ENCODE results near the gene SPTBN5.

SPTBN5 gene

DNA sequence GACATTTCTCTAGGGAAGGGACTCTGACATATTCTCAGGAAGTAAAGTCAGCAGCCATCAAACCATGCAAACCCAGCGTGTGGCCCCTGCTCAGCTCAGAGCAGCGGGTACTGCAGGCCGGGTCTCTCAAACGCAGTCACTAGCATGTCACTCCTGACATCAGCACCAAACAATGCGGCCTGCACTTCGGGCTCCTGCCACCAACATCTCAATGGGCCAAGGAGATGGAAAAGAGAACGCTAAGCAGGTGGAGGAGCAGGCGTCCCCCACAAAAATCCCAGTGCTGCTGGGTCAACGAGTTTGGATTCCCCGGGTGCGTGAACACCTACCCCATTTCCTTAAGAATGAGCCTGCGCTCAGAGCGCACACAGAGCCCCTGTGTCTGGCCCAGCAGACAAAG is 9.9 kb upstream of the SPTBN5 start:
- no peak for DNase-seq (ENCODE audit: low read depth)

DNA sequence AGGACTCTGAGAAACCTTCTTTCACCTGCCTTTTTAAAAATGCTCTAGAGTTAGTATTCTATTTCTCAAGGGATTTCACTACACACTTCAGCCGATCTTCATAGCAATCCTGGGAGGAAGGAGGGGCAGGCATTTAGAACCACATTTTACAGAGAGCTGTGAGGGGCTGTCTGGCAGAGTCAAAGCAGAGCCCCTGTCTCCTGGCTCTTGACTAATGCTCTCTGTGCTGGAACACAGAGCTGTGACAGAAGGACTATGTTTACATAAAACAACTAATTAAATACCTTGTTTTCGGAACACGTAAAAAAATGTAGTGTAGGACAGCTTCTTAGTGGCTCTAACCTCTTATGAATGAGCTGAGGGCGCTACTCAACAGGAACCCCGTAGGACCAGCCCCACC is 7.6 kb upstream of the SPTBN5 start:
- no peak for DNase-seq (ENCODE audit: low read depth)

DNA sequence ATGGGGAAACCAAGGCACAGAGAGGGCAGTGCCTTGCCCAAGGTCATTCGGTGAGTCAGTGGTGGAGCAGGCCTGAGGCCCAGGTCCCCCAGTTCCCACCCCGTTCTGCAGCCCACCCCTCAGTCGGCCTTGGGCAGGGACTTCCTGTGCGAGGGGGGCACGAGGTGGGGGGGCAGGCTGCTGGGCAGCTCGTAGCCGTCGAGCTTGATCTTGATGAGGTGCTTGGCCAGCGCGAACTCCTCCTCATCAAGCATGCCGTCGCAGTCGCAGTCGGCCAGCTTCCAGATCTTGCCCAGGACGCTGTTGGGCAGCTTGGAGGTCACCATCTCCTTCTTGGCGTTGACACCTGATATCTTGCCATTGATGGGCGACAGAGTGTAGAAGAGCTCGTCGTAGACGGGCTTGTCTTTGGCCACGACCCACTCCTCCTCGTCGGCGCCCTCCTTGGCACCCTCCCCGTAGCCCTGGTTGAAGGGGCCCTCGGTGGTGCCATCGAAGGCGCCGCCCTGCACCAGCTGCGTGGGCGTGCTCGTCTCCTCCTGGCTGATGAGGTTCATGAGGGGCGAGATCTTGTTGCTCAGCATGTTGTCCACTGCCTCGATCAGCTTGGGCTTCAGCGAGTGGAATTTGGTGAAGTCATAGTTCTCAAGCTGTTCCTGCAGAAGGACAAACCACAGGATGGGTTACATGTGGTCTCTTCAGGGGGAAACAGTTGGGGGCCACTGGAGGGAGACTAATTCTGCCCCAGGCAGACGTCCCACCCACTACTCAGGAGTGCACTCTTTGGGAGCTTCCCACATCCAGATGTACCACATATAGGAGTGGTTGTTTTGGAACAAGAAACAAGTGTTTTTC is 6.9 kb upstream of the SPTBN5 start:
- DNase-seq (ENCODE audit: low read depth), result no peak

DNA sequence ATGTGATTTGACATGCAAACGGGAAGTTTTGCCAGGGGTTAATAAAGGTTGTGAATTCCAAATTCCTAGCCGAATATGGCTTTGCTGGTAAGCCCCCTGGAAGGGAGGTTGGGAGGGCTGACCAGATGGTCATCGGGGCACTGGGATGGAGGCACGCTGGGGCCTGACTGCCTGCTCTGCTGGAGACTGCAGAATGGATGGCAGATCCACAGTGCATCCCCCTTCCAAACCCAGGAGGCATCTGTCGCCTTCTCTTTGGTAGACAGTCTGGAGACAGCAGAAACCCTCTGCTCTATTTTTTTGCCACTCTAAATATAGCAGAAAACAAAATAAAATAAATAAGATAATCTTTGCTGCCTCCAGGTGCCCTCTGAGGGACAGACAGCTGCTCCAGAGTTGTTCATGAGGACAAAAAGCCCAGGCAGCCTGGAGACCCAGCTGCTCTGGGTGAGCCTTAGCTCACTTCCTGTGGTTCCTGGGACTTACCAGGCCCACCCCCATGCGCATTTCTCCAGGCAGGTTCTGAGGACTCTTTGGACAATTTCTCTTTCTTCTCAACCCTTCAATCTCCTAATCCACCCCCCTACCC is 6.1 kb upstream of the SPTBN5 start:
- DNase-seq (ENCODE audit: low read depth), result no peak

DNA sequence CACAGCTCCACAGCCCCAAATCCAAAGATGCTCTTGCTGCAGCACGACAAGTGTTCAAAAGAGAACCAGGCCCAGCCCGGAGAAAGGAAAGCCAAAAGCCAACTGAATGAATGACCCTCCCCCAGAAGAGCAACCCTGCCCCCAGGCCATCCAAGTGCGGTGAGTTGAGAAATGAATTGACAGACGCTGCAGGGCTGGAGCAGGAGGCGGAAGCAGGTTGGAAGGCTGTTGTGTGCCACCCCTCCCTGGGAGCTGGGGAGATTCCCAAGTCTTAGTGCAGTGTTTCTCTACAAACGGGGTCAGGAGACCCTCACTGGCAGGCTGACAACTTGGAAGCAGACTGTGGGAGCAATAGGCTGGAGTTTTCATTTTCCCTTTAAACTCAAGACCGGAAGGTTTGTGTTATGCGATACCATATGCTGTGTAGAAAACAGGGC is 3.5 kb upstream of the SPTBN5 start:
- DNase-seq (ENCODE audit: low read depth), result no peak

DNA sequence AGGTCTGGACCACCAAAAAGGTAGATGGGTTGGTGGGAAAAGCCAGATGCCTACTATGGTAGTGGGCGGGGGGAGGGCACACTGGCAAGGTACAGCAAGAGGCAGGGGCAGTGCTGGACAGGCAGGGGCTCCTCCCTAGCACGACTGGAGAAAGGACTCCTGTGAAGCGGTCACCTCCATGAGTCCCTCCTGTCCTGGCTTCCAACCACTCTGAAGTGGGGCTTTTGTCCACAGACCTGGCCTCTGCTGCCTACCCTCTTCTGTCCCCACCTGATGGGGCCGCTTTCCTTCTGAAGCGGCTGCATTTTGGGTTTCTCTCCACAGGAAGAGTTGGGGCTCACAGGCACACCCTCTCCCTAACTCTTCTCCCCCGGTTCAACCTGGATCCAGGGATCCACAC is 2.7 kb upstream of the SPTBN5 start:
- DNase-seq (ENCODE audit: low read depth), result no peak

DNA sequence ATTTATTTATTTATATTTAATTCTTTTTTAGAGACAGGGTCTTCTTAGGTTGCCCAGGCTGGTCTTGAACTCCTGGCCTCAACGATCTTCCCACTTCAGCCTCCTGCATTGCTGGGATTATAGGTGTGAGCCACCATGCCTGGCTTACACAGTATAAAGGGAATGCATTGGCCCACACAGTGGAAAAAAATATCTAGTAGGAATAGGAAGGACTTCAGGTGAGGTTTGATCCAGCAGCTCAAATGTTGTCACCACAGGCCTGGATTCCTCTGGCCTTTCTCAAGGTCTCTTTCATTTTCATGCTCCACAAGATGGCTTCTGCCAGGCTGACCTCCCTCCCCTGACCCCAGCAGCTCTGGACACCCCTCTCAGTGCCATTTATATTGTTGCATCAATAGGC is 2.1 kb upstream of the SPTBN5 start:
- no peak for DNase-seq (ENCODE audit: low read depth)

DNA sequence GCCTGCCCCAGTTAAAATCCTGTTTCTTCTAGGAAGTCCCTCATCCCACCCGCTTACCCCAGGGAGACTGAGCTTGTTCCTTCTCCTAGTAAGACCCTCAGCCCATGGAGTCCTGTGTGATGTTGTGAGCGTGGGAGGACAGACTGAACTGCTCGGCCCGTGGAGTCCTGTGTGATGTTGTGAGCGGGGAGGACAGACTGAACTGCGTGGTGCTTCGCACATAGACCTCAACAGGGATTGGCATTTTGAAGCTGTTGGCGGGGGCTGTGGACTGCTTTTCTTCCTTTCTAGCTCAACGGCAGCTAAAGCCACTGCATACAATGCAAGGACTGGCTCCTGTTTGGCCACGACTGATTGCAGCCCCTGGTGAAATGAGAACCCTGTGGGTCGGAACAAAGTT is 1.6 kb upstream of the SPTBN5 start:
- DNase-seq (ENCODE audit: low read depth), result no peak

DNA sequence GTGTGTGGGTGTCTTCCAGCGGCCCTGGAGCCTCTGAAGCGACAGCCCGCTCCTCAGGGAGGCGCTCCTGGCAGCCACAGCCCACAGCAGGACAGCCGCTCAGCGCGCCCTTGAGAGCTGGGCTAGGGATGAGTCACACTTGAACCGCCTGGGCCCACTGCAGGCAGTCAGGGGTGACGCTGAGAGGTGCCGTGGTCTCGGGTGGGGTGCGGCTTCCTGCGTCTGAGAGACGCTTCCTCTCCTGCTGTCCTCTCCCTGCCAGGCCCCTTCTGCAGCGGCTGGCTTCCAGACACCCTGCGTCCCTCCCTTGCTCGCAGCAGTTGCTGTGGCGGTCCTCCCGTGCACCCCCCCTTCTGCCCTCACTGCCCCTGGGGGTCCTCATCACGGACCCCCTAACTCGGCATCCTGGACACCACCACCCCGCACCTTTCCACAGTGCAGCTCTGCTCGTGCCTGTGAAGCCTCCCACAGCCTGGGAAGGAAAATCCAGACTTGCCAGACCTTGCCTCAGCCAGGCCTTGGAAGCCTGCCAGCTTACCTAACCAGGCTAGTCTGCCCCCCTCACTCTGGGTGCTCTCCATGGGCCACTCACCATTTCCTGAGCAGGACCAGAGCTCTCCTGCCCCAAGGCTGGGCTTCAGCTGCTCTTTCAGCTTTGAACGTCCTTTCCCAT is 1.1 kb upstream of the SPTBN5 start:
- DNase-seq (ENCODE audit: low read depth), result peak; percentile 72

DNA sequence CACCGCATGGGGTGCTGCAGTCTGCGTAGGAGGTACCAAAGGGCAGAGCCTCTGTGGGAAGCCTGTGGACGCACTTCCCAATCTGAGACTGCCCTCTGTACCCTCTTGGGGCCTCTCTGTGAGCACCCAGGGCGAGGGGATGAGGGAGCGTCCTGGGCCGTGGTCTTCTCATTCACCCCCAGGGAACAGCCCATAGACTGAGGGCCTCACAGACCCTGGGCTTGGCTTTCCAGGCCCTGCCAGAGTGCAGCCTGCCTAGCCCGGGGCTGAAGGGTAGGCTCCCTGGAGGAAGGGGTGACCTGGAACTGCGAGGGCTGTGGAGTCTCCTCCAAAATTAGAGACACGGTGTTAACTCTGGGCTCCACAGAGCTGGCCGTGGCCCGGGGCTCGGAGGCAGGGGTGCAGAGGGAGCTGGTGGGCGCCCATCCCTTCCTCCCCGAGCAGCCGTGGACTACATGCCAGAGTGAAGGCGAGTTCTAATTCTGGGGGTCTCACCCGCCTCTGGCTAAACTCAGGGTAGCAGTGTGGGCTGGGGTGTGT is 468 bp upstream of the SPTBN5 start:
- DNase-seq (ENCODE audit: low read depth), result no peak

DNA sequence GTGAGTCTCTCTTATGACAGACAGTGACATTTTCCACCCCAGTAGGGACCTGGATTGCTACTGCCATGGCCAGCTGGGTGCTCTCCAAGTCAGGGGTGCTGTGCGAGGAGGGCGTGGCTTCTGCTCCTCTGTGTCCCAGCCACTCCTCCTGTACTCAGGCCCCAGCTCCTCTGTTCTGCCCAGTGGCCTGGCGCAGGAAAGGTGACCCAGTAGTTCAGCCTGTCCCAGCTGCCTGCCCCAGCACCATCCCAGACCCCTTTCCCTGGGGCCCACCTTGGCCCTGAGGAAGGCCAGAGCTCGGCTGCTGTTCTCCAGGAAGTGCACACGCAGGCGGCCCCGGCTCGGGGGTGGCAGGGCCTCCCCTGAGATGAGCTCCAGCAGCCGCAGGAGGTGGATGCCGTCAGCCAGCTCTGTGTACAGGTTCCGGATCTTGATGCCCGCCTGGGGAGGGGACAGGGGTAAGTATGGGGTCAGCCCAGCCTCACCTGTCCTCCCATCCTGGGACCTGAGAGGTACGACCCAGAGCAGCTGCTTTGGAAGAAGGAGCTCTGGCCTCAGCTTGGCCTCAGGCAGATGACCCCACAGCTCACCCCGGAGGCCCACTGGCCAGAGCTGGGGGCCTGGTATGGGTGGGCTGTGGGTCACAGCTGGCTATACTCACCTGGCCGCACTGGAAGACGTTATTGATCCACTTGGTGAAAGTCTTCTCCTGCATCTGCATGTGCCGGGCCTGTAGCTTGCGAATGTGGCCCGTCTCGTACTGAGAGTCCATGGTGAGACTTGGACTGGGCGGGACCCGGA is 1.0 kb downstream of the SPTBN5 start:
- no peak for DNase-seq (ENCODE audit: low read depth)

DNA sequence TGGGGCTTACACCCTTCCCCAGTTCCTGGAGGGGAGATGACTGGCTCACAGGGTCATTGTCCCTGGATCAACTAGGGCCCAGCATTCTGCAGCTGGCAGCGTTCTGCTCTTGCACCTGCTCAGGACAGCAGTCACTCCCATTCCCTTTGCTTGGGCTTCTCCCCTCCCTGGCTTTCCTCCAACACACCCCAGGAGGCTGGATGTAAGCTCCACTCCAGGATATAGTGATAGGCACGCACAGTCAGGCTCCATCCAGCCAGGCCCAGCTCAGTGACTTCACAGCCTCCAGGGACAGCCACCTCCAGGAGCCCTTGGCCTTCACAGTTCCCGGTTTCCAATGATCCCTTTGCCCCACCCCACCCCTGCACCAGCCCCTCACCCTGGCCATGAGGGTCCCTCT is 1.9 kb downstream of the SPTBN5 start:
- DNase-seq (ENCODE audit: low read depth), result no peak

DNA sequence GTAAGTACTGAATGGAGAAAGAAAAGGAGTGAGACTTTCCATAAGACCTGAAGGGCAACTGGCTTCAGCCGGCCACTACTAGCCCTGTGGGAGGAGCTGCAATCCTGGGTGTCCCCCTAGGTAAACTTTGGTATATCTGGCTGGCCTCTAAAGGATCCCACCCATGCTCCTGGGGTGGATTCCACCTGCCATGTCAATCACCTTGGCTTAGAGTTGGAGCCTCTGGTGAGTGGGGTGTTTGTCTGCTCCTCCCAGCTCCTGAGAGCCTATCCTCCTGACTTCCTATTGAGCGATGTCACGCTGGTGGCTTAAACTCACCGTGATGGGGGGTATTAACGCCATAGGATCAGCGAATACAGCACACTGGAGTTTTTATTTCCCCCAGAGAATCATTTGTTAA is 2.6 kb downstream of the SPTBN5 start:
- no peak for DNase-seq (ENCODE audit: low read depth)

DNA sequence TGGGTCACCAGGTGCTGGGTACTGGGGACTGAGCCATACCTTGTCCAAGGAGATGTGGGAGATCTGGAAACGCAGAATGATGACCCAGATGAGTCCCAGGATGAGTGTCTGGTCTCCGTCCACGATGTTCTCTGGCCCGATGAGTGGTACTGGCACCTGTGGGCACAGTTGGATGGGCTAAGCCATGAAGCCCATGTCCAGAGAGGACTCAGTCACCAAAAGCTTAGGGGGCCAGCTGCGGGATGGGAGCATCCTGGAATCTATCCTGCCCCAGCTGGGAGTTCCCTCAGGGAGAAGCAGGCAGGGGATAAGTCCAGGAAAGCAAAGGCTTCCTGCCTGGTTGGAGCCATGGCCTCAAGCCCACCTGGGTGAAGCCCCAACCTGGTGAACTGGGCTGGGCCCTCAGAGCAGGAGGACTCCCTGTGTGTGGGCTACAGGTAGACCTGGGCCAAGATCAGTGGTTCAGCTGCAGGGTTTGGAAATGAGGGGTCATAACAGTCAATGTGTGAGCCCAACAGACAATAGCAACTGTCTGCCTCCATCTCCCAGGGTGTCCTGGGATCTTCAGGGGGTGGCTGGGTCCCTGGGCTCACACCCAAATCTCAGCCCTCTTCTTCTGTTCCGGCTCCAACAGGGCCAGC is 3.7 kb downstream of the SPTBN5 start:
- no peak for DNase-seq (ENCODE audit: low read depth)

DNA sequence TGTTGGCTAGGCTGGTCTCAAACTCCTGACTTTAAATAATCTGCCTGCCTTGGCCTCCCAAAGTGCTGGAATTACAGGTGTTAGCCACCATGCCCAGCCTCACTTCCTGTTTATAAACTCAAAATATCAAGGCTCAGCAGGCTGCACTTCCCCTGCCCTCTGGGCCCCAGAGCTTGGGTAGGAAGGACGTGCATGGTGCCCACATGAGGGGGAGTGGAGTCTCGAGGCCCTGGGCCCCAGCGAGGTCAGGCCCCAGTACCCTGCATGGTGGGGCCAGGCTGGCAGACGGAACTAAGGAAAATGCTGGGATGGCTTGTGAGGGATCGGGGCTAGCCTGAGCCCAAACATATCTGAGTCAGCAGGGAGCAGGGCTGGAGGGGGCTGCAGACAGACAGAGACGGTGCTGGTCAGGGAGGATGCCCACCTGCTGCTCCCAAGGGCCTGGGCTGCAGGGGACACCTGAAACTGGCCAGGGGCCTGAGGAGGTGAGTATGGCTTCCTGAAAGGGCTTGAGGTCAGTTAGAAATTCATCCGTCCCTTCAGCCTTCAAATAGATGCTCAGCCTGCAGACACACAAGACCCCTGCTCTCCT is 5.1 kb downstream of the SPTBN5 start:
- DNase-seq (ENCODE audit: low read depth), result no peak

DNA sequence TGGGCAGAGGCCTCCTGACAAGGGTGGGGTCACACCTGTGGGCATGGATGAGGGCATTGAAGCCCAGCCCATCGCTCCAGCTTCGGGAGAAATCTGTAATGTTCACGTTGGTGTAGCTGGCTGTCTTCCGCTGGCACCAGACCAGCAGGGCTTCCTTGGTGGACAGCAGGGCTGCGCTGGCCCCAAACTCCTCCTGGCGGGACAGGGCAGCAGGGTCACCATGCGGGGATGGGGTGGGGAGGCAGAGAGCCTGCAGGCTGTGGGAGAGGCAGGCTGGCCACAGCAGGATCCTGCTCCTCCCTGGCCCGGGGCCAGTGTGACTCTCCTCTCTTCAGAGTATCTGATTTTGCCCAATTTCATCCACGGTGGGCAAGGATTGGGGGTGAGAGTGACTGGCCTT is 6.0 kb downstream of the SPTBN5 start:
- DNase-seq (ENCODE audit: low read depth), result no peak

DNA sequence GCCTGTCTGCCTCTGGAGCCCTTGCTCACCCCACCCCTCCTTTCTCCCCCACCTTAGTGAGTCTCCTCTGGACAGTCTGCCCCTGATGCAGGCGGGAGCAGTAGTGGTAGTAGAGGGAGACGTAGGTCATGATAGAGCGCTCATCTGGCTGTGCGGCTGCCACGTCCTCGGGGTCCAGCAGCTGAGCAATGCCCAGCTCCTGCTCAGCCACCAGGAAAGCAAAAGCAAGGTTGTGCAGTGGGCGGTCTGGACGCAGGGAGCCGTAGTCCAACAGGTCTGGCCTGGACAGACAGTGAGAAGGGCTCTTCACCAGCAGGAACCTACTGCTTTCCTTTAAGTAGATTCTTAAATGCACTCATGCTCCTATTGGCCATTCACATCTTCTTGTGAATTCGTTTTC is 6.7 kb downstream of the SPTBN5 start:
- no peak for DNase-seq (ENCODE audit: low read depth)

DNA sequence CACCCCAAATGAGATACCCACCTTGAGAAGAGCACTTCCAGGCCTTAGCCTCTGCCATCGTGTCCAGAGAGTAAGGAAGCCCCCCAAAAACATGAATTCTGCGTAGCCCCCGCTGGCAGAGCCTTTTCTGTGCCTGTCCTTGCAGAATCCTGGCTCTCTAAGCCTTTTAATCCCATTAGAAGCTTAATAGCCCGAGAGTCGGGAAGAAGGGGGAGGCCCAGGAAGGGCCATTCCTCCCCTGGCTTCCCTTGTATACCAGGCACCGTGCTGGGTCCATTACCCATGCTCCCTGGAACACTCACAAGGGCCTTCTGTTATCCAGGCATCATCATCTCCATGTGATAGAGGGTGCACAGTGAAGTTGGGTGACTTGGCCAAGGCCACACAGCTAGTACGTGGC is 7.1 kb downstream of the SPTBN5 start:
- no peak for DNase-seq (ENCODE audit: low read depth)

DNA sequence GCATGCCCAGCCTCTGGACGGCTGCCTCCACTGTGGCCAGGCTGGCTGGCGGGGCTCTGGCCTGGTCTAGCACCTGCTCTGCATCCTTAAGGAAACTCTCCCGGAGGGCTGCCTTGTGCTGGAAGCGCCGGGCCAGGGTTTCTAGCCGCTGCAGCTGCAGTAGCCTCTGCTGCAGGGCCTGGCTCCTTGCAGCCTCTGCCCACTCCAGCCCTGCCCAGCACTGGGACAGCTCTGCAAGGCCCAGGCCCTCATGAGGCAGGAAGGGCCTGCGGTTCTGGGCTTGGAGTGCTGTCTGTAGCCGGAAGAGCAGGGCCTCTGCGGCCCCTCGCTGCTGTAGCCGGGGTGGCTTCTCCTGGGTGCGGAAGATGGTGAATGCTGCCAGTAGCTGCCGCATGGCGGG is 8.0 kb downstream of the SPTBN5 start:
- no peak for DNase-seq (ENCODE audit: low read depth)

DNA sequence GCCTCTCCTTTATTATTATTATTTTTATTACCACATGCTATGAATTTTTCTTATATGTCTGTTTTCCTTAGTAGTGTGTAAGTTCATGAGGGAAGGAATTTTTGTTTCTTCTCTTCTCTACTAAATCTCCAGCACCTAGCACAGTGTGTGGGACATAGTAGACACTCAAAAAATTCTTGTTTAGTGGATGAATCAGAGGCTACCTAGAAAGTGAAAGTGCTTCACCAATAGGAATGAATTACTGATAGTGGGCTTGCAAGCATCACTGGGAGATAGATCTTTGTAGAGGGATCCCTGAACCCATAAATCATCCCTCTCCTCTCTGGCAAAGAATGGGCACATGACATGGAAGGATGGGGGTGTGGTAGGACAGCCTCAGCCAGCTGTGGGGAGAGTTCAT is 8.5 kb downstream of the SPTBN5 start:
- DNase-seq (ENCODE audit: low read depth), result no peak

DNA sequence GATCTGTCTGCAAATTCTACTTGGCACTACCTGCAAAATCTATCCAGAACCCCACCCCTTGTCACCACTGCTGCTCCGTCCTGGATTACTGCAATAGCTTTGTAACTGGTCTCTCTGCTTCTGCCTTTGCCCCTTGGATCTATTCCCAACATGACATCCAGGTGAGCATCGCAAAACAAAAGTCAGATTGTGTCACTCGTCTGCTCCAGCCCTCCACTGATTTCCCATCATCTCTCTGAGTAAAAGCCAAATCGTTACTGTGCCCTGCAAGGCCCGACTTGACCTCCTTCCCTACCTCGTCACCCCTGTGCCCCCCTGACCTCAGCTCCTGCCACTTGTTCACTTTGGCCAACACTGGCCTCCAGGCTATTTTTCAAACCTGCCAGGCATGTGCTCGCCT is 9.4 kb downstream of the SPTBN5 start:
- DNase-seq (ENCODE audit: low read depth), result no peak

DNA sequence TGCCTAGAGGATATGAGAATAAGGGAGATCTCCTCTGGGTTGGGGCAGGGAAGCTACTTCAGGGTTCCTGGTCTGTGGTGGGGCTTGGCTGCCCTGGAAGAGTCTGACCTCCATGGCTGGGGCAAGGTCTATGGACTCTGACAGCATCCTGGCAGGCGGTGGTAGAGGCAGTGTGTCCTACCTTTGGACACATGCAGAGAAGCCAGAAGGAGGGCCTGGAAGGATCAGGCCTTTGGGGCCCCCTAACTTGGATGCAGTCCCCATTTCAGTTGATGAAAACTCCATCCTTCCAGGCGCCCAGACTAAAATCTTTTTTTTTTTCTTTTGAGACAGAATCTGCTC is 10.4 kb downstream of the SPTBN5 start:
- no peak for DNase-seq (ENCODE audit: low read depth)

All from stimulated activated CD8-positive, alpha-beta memory T cell treated with anti-CD3 and anti-CD28 coated beads, Interleukin-4, amount 100 ng/mL, for 24 hours (primary cell).